Astrocyte (in vitro differentiated cells and primary cell): ENCODE results near the gene LRMDA.

Experiments
- EZH2 ChIP-seq: IDR thresholded peaks from 2 replicates; pipeline ENCODE4 v1.6.1; 2012; ENCODE audit warnings: mild to moderate bottlenecking, low read length, inconsistent platforms; ENCODE audit not compliant: insufficient read depth
- TF ChIP-seq, protein P1 (sequence below): IDR thresholded peaks from 2 replicates; pipeline ENCODE4 v1.5.1; 2011; ENCODE audit warnings: low read depth, mild to moderate bottlenecking, inconsistent platforms, low read length, moderate library complexity; ENCODE audit not compliant: insufficient read depth

DNA sequence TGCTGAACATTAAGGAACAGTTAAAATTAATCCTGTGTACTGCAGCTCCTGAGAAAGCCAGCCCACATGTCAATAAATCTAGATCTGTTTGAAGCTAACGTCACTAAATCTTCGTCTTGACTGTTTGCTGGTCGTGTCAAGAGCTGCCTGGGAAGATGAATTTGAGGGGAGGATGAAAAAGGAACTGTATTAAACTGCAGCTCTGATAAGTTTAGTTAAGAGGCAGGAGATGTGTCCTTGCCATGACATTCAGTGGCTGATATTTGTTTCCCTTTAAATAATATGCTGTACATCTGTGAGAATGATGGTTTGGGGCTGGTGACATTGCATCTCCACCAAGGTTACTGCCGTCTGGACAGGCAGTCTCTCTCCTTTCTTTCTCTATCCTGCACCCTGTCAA, 435.3 kb downstream of the LRMDA start:
- TF ChIP-seq, protein P1, sequence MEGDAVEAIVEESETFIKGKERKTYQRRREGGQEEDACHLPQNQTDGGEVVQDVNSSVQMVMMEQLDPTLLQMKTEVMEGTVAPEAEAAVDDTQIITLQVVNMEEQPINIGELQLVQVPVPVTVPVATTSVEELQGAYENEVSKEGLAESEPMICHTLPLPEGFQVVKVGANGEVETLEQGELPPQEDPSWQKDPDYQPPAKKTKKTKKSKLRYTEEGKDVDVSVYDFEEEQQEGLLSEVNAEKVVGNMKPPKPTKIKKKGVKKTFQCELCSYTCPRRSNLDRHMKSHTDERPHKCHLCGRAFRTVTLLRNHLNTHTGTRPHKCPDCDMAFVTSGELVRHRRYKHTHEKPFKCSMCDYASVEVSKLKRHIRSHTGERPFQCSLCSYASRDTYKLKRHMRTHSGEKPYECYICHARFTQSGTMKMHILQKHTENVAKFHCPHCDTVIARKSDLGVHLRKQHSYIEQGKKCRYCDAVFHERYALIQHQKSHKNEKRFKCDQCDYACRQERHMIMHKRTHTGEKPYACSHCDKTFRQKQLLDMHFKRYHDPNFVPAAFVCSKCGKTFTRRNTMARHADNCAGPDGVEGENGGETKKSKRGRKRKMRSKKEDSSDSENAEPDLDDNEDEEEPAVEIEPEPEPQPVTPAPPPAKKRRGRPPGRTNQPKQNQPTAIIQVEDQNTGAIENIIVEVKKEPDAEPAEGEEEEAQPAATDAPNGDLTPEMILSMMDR: no peak
- TF ChIP-seq EZH2: no peak
